SK-N-SH (cell line): ENCODE results near the gene LTBP2.

ENCODE experiments used
- CTCF ChIP-seq: fragments of 200-600 bp; sonication (generic); IDR thresholded peaks from 2 replicates; pipeline ENCODE4 v1.6.1; 2017; ENCODE audit warnings: antibody characterized with exemption, mild to moderate bottlenecking, moderate library complexity
- EP300 ChIP-seq, 2 experiments: IDR thresholded peaks; 2 replicates each; pipeline versions ENCODE4 v1.4.0 to v1.6.1; 2012; ENCODE audit warnings: borderline replicate concordance in 1 of 2, low read depth in 1 of 2, low read length in 1 of 2
- EZH2phosphoT487 ChIP-seq: fragments of 200-600 bp; sonication (generic); IDR thresholded peaks from 2 replicates; pipeline ENCODE4 v1.6.1; 2017; ENCODE audit warnings: low read depth, mixed run types, mild to moderate bottlenecking, antibody characterized with exemption, moderate library complexity, borderline replicate concordance
- FOXJ3 ChIP-seq: sonication (generic); formaldehyde crosslinking; IDR thresholded peaks from 2 replicates; pipeline ENCODE4 v1.5.1; 2020; ENCODE audit warnings: mild to moderate bottlenecking, missing genetic modification reagents
- MXI1 ChIP-seq: IDR thresholded peaks from 2 replicates; pipeline ENCODE4 v1.6.1; 2012; ENCODE audit warnings: mild to moderate bottlenecking, low read depth, low read length, improper control_type of control experiment
- PBX3 ChIP-seq: IDR thresholded peaks from 2 replicates; pipeline ENCODE4; 2012
- POLR2AphosphoS5 ChIP-seq: IDR thresholded peaks from 2 replicates; pipeline ENCODE4 v1.6.1; 2012; ENCODE audit warnings: low read depth, low read length
- RXRA ChIP-seq: IDR thresholded peaks from 2 replicates; pipeline ENCODE4 v1.4.0; 2012; ENCODE audit warnings: low read depth, mild to moderate bottlenecking, borderline replicate concordance
- SIN3A ChIP-seq: IDR thresholded peaks from 2 replicates; pipeline ENCODE4 v1.6.1; 2012; ENCODE audit warnings: low read depth, mild to moderate bottlenecking, low read length, moderate library complexity, borderline replicate concordance
- SMC3 ChIP-seq: IDR thresholded peaks from 2 replicates; pipeline ENCODE4 v1.6.1; 2012; ENCODE audit warnings: low read depth, low read length, improper control_type of control experiment
- TEAD4 ChIP-seq: IDR thresholded peaks from 2 replicates; pipeline ENCODE4 v1.4.0; 2012; ENCODE audit warnings: mild to moderate bottlenecking, borderline replicate concordance; ENCODE audit not compliant: insufficient read depth
- USF2 ChIP-seq: fragments of 150-350 bp; IDR thresholded peaks from 2 replicates; pipeline ENCODE4 v1.6.1; 2017; ENCODE audit warnings: antibody characterized with exemption, low read length, low read depth, borderline replicate concordance
- YY1 ChIP-seq: IDR thresholded peaks from 2 replicates; pipeline ENCODE4 v1.4.0; 2012; ENCODE audit warnings: low read depth, mild to moderate bottlenecking
- ZBTB33 ChIP-seq: IDR thresholded peaks from 2 replicates; pipeline ENCODE4 v1.4.0; 2012; ENCODE audit warnings: low read depth, borderline replicate concordance

GRCh38 chr14:74519316-74520074, 92.5 kb downstream of the LTBP2 start:
- TF ChIP-seq CTCF = no peak
- no peak for TF ChIP-seq MXI1
- no peak for TF ChIP-seq POLR2AphosphoS5
- no peak for TF ChIP-seq USF2
- no peak for TF ChIP-seq EP300 (IDR thresholded peaks at IDR 0.05; ENCODE audit: borderline replicate concordance in 1 of 2, low read depth in 1 of 2, low read length in 1 of 2)
- no peak for TF ChIP-seq SIN3A
- no peak for TF ChIP-seq PBX3
- TF ChIP-seq YY1 = no peak
- no peak for TF ChIP-seq FOXJ3
- TF ChIP-seq SMC3 = no peak
- no peak for TF ChIP-seq RXRA
- TF ChIP-seq EZH2phosphoT487 = no peak
- no peak for TF ChIP-seq TEAD4
- TF ChIP-seq ZBTB33 = no peak
